ENCODE data around the gene ZDHHC12.

The ZDHHC12 gene

DNA sequence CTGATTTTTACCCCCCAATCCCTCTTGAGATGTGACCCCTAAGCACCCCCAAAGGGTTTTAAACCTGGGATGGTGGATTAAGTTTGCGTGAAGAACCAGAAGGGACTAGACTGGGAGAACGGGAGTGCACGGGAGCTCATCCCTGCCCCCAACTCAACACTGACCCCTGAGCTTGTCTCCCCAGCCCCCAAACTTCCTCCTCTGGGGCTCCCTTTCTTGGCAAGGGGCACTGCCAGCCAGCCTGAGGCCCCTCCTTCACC, 39.9 kb downstream of the ZDHHC12 start:
- TF ChIP-seq CTCF (IDR thresholded peaks at IDR 0.05; ENCODE audit: low read depth, low read length): no peak
- no peak for DNase-seq (ENCODE audit: extremely low read depth, low read depth)

DNA sequence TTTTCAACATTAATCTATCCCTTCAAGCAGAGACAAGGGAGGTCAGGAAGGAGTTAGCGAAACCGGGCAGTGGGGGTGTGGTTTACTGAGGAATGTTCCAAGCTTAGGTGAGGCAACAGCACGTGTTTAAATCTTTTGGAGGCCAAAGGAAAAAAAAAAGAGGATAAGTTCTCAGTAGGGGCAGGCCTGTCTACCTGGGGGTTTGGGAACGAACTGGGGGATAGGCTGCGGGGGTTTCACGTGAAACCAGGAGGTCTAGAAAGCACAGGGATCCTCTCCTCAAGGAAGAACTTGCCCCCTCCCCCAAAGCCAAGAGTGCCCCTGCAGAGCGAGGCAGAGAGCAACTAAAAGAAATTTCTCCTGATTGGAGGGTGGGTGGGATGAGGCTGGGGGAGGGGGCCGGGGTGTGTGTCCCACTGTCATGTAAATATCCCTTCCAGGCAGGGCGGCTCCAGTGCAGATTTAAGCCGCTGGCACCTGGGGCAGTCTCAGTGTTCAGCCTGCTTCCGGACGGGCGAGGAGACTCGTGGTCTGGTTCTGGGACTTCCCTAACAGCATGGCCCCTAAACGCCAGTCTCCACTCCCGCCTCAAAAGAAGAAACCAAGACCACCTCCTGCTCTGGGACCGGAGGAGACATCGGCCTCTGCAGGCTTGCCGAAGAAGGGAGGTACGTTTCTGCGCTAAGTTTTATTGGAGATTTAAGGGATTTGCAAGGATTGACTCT, 40.4 kb downstream of the ZDHHC12 start:
- no peak for TF ChIP-seq CTCF (IDR thresholded peaks at IDR 0.05; ENCODE audit: low read depth, low read length)
- DNase-seq (ENCODE audit: extremely low read depth, low read depth): no peak

DNA sequence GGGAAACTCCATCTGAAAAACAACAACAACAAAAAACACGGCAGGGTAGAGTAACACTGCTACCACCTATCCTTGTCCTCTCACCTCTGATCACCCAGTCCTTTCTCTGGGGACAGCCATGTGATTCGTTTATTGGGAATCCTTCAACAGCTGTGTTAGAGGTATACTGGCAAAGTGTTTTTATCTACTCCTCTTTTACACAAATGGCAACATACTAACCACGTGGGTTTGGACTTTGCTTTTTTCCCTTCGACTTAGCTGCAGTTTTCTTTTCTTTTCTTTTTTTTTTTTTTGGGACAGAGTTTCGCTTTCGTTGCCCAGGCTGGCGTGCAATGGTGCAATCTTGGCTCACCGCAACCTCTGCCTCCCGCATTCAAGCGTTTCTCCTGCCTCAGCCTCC, 46.1 kb downstream of the ZDHHC12 start:
- no peak for TF ChIP-seq CTCF (IDR thresholded peaks at IDR 0.05; ENCODE audit: low read depth, low read length)
- DNase-seq (ENCODE audit: extremely low read depth, low read depth): no peak

- TF ChIP-seq CTCF (IDR thresholded peaks at IDR 0.05; ENCODE audit: low read depth, low read length): no peak
- DNase-seq (ENCODE audit: extremely low read depth, low read depth): no peak
Measured at GRCh38 chr9:128675382-128675781, 48.5 kb downstream of the ZDHHC12 start.

All from AG09319 (cell line).